HG03025 (cell line): ENCODE results near the gene TMEM138.
"Not testable (repeated sequence)": the region's sequence is repeated elsewhere in the genome, so short reads cannot be mapped to it uniquely, and the experiment has no call there.

ENCODE experiments used
- ATAC-seq: cut with Tn5 transposase; IDR thresholded peaks from one replicate; pipeline ENCODE4 v1.9.1; 2021; ENCODE audit warnings: mild to moderate bottlenecking, moderate library complexity; ENCODE audit not compliant: unreplicated experiment, low FRiP score

Gene TMEM138

GRCh38 chr11:61361237-61361740 lies 885 bp upstream of the TMEM138 start:
- ATAC-seq, result no peak

DNA sequence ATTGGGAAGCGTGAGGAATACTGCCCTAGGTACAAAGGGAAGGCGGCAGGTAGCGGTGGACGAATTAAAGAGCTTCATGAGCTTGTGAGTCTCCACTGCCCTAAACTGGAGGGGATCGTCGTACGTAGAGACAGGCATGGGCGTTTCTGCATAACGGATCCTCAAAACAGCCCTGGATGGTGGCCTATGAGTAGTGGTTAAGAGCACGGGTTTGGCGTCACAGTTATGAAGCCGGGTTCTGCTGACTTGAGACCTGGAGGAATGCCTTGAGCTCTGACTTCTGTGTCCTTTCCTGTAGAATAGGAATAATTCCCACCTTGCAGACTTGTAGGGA lies 335 bp downstream of the TMEM138 start:
- peak; percentile 2 for ATAC-seq

GRCh38 chr11:61364012-61364675 lies 2.0 kb downstream of the TMEM138 start:
- ATAC-seq, result no peak

DNA sequence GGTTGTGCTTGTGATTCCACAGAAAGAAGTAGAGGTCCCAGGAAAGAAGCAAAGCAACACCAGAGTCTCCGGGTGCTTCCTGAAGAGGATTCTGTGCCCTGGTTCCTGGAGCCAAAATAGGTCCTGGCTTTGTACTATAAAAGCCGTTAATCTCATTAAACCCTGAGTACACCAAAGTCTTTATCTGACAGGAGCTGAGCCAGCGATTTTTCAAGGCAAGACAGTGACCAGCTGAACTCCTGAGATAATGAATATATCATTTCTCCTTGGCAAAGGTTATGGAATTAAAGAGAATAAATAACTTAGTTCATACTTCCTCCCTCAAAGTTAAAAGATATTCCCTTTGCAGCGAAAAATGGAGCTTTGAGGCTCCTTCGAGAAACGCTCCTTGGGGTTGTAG lies 5.2 kb downstream of the TMEM138 start:
- ATAC-seq, result no peak

- no peak for ATAC-seq
These were observed 6.5 kb downstream of the TMEM138 start for GRCh38 chr11:61368646-61369045.

GRCh38 chr11:61369372-61370348 lies 7.5 kb downstream of the TMEM138 start:
- ATAC-seq, result no peak

GRCh38 chr11:61370349-61371005 lies 8.3 kb downstream of the TMEM138 start:
- ATAC-seq, result no peak

DNA sequence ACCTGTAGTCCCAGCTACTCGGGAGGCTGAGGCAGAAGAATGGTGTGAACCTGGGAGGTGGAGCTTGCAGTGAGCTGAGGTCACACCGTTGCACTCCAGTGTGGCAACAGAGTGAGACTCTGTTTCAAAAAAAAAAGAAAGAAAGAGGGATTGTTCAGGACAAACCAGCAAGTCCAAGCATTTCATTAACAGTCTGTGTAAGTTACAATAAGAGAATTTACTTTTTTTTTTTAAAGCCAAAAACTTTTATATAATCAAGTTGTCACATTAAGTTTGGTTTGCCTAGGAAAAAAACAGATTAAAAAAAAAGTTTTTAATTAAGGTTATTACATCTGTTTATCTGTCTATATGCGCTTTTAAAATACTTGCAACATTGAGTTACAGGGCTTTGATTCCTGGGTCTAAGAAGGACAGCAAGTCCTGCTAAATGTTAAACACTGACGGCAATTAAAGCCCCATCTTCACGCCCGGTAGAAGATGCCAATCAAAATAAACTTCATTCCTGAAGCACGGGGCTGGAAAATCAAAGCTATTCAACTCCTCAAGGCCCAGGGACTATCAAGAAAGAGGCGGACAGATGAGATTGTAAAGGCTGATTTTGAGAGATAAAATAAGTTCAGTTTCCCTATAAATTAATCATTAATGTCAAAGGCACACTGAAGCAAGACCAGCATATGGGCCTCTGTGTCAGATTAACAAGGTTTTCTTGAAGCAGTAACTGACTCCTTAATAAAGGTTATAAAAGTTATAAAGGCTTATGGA lies 10.7 kb downstream of the TMEM138 start:
- ATAC-seq, result no peak

- ATAC-seq, result no peak
These were observed 13.6 kb downstream of the TMEM138 start for GRCh38 chr11:61375761-61376108.

GRCh38 chr11:61377461-61378160 lies 15.4 kb downstream of the TMEM138 start:
- no peak for ATAC-seq

DNA sequence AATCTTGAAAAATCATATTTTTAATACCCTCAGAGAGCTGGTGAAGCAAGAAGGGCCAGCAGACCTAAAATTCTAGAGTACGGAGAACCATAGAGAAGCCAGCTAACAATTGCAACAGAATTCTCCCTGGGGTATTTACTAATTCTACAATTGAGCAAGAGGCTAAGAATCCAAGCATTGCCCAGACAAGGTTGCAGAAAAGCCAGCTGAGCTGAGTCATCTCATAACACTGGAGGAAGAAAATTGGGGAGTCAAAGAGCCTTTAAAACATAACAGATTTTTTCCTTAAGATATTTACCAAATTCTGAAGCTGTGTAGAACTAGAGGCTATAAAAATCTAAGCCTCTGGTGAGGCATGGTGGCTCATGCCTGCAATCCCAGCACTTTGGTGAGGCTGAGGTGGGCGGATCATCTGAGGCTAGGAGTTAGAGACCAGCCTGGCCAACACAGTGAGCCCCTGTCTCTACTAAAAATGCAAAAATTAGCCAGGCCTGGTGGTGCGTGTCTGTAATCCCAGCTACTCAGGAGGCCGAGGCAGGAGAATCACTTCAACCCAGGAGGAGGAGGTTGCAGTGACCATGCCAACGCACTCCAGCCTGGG lies 16.6 kb downstream of the TMEM138 start:
- ATAC-seq, result no peak

- ATAC-seq, result no peak
These were observed 18.7 kb downstream of the TMEM138 start for GRCh38 chr11:61380884-61381283.

- ATAC-seq, result not testable (repeated sequence)
These were observed 21.7 kb downstream of the TMEM138 start for GRCh38 chr11:61383859-61384258.

- no peak for ATAC-seq
These were observed 22.4 kb downstream of the TMEM138 start for GRCh38 chr11:61384271-61385242.

DNA sequence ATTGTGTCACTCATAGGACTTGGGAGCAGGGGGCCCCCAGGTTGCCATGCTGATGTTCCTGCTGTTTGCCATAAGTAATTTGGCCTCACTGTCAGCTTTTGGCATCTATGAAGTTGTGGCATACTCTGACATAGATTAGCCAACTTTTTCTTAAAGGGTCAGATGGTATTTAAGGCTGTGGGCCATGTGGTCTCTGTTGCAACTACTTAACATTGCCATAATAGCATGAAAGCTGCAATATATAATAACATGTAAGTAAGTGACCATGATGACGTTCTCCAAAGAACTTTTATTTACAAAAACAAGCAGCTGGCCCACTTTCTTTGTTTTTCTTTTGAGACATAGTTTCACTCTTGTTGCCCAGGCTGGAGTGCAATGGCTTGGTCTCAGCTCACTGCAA lies 28.0 kb downstream of the TMEM138 start:
- ATAC-seq, result no peak

DNA sequence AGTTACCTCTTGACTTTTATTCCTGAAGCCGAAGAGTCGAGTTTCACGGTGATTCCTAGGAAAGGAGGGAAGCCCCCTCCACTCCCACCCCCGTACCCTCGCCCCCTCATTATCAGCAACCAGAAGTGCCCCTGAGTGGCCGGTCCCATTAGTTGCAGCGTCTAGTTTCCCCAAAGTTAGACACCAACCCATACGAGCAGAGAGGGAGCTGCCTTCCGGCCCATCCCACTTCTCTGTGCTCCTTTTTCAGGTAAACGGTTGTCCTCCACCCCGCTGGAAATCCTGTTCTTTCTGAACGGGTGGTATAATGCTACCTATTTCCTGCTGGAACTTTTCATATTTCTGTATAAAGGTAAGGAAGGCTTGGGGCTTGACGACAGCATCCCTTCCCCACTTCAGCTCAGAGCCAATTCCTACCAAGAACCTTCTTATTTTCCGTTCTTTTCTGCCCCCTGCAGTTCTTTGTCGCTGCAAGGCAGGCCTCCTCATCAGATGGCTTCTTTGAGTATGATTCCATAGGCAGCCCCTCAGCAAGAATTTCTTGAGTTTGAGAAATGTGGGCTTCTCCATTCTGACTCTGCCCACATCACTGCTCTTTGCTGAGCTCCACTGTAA lies 30.9 kb downstream of the TMEM138 start:
- ATAC-seq, result no peak

DNA sequence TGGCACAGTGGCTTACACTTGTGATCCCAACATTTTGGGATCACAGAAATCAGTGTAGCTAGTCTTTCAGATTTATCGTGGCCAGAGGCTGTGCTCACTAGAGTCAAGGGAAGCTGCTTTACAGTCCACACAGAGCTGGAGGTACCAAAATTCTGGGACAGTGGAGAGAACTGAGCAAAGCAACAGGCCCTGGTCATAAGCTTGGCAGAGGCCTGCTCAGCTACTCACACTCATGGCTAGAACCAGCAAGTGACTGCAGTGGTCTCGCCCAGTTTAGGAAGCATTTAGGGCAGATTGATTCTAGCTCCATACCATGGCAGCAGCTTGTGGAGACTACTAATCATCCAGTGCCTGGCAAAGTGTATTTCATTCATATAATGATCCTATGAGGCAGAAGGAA lies 39.0 kb downstream of the TMEM138 start:
- no peak for ATAC-seq

DNA sequence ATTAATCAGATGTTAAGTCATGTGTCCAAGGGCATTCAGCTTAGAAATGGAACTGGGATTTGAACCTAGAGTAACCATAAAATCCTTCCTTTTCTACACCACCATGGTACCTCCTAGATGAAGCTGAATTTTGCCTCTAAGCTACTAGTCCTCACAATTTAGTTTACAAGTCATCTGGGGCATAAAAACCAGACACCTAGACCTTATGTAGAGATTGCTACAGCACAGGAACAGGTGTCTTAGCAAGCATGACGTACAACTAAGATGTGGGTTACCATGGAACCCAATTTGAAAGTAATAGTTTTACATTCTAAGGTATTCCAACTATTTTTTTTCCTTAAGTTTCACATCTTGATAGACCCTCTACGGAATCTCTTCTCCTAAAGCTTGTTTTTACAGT lies 39.4 kb downstream of the TMEM138 start:
- no peak for ATAC-seq
